GM23248 (cell line): Measurements from ENCODE around the gene CAPN8.

ENCODE experiments used
- EZH2 ChIP-seq: fragments of 200-600 bp; sonication (generic); IDR thresholded peaks from 2 replicates; pipeline ENCODE4 v1.6.1; 2018; ENCODE audit warnings: antibody characterized with exemption, mild to moderate bottlenecking; ENCODE audit not compliant: insufficient read depth, poor library complexity, severe bottlenecking
- EZH2phosphoT487 ChIP-seq: fragments of 200-600 bp; sonication (generic); IDR thresholded peaks from 2 replicates; pipeline ENCODE4 v1.6.1; 2018; ENCODE audit warnings: antibody characterized with exemption, moderate library complexity, mild to moderate bottlenecking, low read depth; ENCODE audit not compliant: insufficient read depth

- no peak for TF ChIP-seq EZH2
- TF ChIP-seq EZH2phosphoT487: no peak
These were observed 131.8 kb downstream of the CAPN8 start for GRCh38 chr1:223533708-223534107.
